Vagina (tissue), 2 donors: ENCODE results near the gene TMEM14C. TPM values are rescaled to one million over a fixed set of nuclear protein-coding genes. Genes with fewer than 3 reads are reported as not detected.
"Not testable (repeated sequence)": the region's sequence is repeated elsewhere in the genome, so short reads cannot be mapped to it uniquely, and the experiment has no call there.

ENCODE experiments used
- DNase-seq, 2 donors: peaks; one replicate each; pipeline ENCODE4 v3.0.0-alpha.2; 2017; ENCODE audit errors: extremely low spot score in 2 of 2
- H3K27ac ChIP-seq: fragments of 200-600 bp; sonication (generic); one replicate; pipeline ENCODE4 v1.5.1; 2019
- H3K27me3 ChIP-seq: fragments of 200-600 bp; sonication (generic); one replicate; pipeline ENCODE4 v1.5.1; 2019
- H3K36me3 ChIP-seq, 2 donors: fragments of 200-600 bp; sonication (generic); one replicate each; pipeline ENCODE4 v1.5.1; 2017 to 2019
- H3K4me1 ChIP-seq: fragments of 200-600 bp; sonication (generic); one replicate; pipeline ENCODE4 v1.5.1; 2019
- H3K4me3 ChIP-seq, 2 donors: fragments of 200-600 bp; sonication (generic); 1 replicate in 1 of 2; 2 replicates in 1 of 2; pipeline ENCODE4 v1.5.1; 2016 to 2019
- H3K9me3 ChIP-seq: fragments of 200-600 bp; sonication (generic); one replicate; pipeline ENCODE4 v1.5.1; 2019
- CTCF ChIP-seq, 3 experiments: fragments of 450-650 bp in 2 of 3; fragments of 200-600 bp in 1 of 3; sonication (generic) in 1 of 3; IDR thresholded peaks; one replicate each; pipeline ENCODE4 v1.5.1; 2017 to 2019; ENCODE audit warnings: antibody characterized with exemption in 3 of 3, mild to moderate bottlenecking in 2 of 3, moderate library complexity in 2 of 3
- POLR2A ChIP-seq, 2 donors: fragments of 450-650 bp; IDR thresholded peaks; one replicate each; pipeline ENCODE4 v1.6.1; 2017; ENCODE audit warnings: antibody characterized with exemption in 2 of 2, mild to moderate bottlenecking in 2 of 2, moderate library complexity in 2 of 2
- POLR2AphosphoS5 ChIP-seq, 2 donors: sonication (generic); formaldehyde crosslinking; IDR thresholded peaks; one replicate each; pipeline ENCODE4 v1.9.0; 2017; ENCODE audit warnings: antibody characterized with exemption in 2 of 2, mild to moderate bottlenecking in 2 of 2, low read depth in 1 of 2; ENCODE audit not compliant: insufficient read depth in 1 of 2
- intact Hi-C: fragments of 100-400 bp; cut with DNase I; formaldehyde crosslinking; loops from one replicate; pipeline ENCODE4 v1.15.1; 2023
- total RNA-seq: library from RNA; depleted of rRNA; stranded (reverse); fragments of >200 nt; gene quantifications from one replicate; pipeline ENCODE4 v1.2.3, GENCODE V29; 2016

TMEM14C gene
- total RNA-seq, 1 donor from 2014 or later, result 95.8 TPM

- Histone ChIP-seq H3K4me3 (no peak overlapping the region), H3K27ac (no peak overlapping the region), H3K27me3 (no peaks in the 10 kb centered on the region), H3K4me1 (peaks cover 11% of the 10 kb centered on the region), H3K9me3 (no peaks in the 10 kb centered on the region), H3K36me3 (peaks cover 0 to 56% of the 10 kb centered on the region in 2 donors)
- intact Hi-C loops, result no loop called here
- DNase-seq, result no peak
- no peak for TF ChIP-seq POLR2AphosphoS5 (IDR thresholded peaks at IDR 0.05; ENCODE audit: insufficient read depth in 1 of 2, low read depth in 1 of 2)
- TF ChIP-seq POLR2A (IDR thresholded peaks at IDR 0.05), result no peak
- TF ChIP-seq CTCF (IDR thresholded peaks at IDR 0.05), result no peak
Observed at GRCh38 chr6:10730254-10730653, 7.4 kb downstream of the TMEM14C start.

GRCh38 chr6:10733151-10733715 lies 10.4 kb downstream of the TMEM14C start:
- DNase-seq, result no peak
- Histone ChIP-seq H3K4me3 (no peak overlapping the region), H3K27me3 (no peaks in the 10 kb centered on the region), H3K9me3 (no peaks in the 10 kb centered on the region), H3K27ac (no peak overlapping the region), H3K4me1 (no peaks in the 10 kb centered on the region), H3K36me3 (peaks cover 0 to 41% of the 10 kb centered on the region in 2 donors)
- intact Hi-C loops, result no loop called here
- TF ChIP-seq CTCF (IDR thresholded peaks at IDR 0.05) (no peak), POLR2A (IDR thresholded peaks at IDR 0.05) (no peak), POLR2AphosphoS5 (IDR thresholded peaks at IDR 0.05; ENCODE audit: insufficient read depth in 1 of 2, low read depth in 1 of 2) (no peak)

- Histone ChIP-seq H3K27ac (no peak overlapping the region), H3K4me1 (no peaks in the 10 kb centered on the region), H3K36me3 (peaks cover 0 to 35% of the 10 kb centered on the region in 2 donors), H3K9me3 (no peaks in the 10 kb centered on the region), H3K27me3 (no peaks in the 10 kb centered on the region), H3K4me3 (no peak overlapping the region)
- no peak for DNase-seq
- intact Hi-C loops, result no loop called here
- TF ChIP-seq CTCF (IDR thresholded peaks at IDR 0.05) (no peak), POLR2AphosphoS5 (IDR thresholded peaks at IDR 0.05; ENCODE audit: insufficient read depth in 1 of 2, low read depth in 1 of 2) (no peak), POLR2A (IDR thresholded peaks at IDR 0.05) (no peak)
Observed at GRCh38 chr6:10733863-10734262, 11.0 kb downstream of the TMEM14C start.

GRCh38 chr6:10736731-10737130 lies 13.9 kb downstream of the TMEM14C start:
- Histone ChIP-seq H3K4me1 (no peaks in the 10 kb centered on the region), H3K4me3 (no peak overlapping the region), H3K27me3 (no peaks in the 10 kb centered on the region), H3K27ac (no peak overlapping the region), H3K36me3 (peaks cover 0 to 8% of the 10 kb centered on the region in 2 donors), H3K9me3 (no peaks in the 10 kb centered on the region)
- intact Hi-C loops, result no loop called here
- TF ChIP-seq CTCF (IDR thresholded peaks at IDR 0.05) (no peak), POLR2AphosphoS5 (IDR thresholded peaks at IDR 0.05; ENCODE audit: insufficient read depth in 1 of 2, low read depth in 1 of 2) (no peak), POLR2A (IDR thresholded peaks at IDR 0.05) (no peak)
- DNase-seq, result no peak

GRCh38 chr6:10740061-10740460 lies 17.2 kb downstream of the TMEM14C start:
- H3K27me3 ChIP-seq, result no peaks in the 10 kb centered on the region
- no peak overlapping the region for H3K27ac ChIP-seq
- intact Hi-C loops, result no loop called here
- H3K4me3 ChIP-seq, result no peak overlapping the region
- no peaks in the 10 kb centered on the region for H3K9me3 ChIP-seq
- TF ChIP-seq POLR2A (IDR thresholded peaks at IDR 0.05) (no peak), CTCF (IDR thresholded peaks at IDR 0.05) (no peak), POLR2AphosphoS5 (IDR thresholded peaks at IDR 0.05; ENCODE audit: insufficient read depth in 1 of 2, low read depth in 1 of 2) (no peak)
- no peak for DNase-seq
- H3K36me3 ChIP-seq, result no peaks in the 10 kb centered on the region
- H3K4me1 ChIP-seq, result no peaks in the 10 kb centered on the region

GRCh38 chr6:10741643-10742042 lies 18.8 kb downstream of the TMEM14C start:
- intact Hi-C loops, H3K27ac ChIP-seq, H3K36me3 ChIP-seq, H3K4me1 ChIP-seq, H3K9me3 ChIP-seq, H3K4me3 ChIP-seq, H3K27me3 ChIP-seq, DNase-seq: not testable (repeated sequence)
